Choroid plexus epithelial cell (primary cell): ENCODE data around the gene SLC25A24.
"Not testable (repeated sequence)": the region's sequence is repeated elsewhere in the genome, so short reads cannot be mapped to it uniquely, and the experiment has no call there.

Experiments
- DNase-seq: peaks from one replicate; pipeline ENCODE4 v3.0.0-alpha.2; 2010; ENCODE audit warnings: low read depth
- H3K4me3 ChIP-seq: 2 replicates; pipeline ENCODE4 v1.5.1; 2011; ENCODE audit warnings: low read depth, mild to moderate bottlenecking, control low read depth, low read length, moderate library complexity
- CTCF ChIP-seq: conservative IDR thresholded peaks from 2 replicates; pipeline ENCODE4 v1.5.1; 2011; ENCODE audit warnings: low read depth, mild to moderate bottlenecking, control low read depth, inconsistent platforms, low read length, moderate library complexity

SLC25A24 gene

GRCh38 chr1:108199781-108200686, at the start of gene SLC25A24:
TSS of gene SLC25A24 (minus strand) at chr1:108200343. CDS start at chr1:108200138, 205 bp downstream.
- peak; percentile 77 for DNase-seq
- TF ChIP-seq CTCF, result no peak
- H3K4me3 ChIP-seq, result peak within 1 kb of the TSS; percentile 97

GRCh38 chr1:108243976-108244375, 43.8 kb upstream of the SLC25A24 start, which contains the start of gene NBPF4:
TSS of gene NBPF4 (minus strand) at chr1:108244076. CDS start at chr1:108243761, 315 bp downstream.
- not testable (repeated sequence) for H3K4me3 ChIP-seq, DNase-seq

- not testable (repeated sequence) for DNase-seq
Measured at GRCh38 chr1:108239426-108239825, 39.3 kb upstream of the SLC25A24 start.

GRCh38 chr1:108235308-108235707, 35.2 kb upstream of the SLC25A24 start:
- not testable (repeated sequence) for H3K4me3 ChIP-seq, DNase-seq

More at GRCh38 chr1:108239426-108239825, 39.3 kb upstream of the SLC25A24 start:
- H3K4me3 ChIP-seq, result not testable (repeated sequence)

GRCh38 chr1:108232183-108232582, 32.0 kb upstream of the SLC25A24 start:
- H3K4me3 ChIP-seq, DNase-seq: not testable (repeated sequence)

- H3K4me3 ChIP-seq, DNase-seq: not testable (repeated sequence)
Measured at GRCh38 chr1:108229976-108230375, 29.8 kb upstream of the SLC25A24 start.

GRCh38 chr1:108227772-108228171, 27.6 kb upstream of the SLC25A24 start:
- not testable (repeated sequence) for DNase-seq, H3K4me3 ChIP-seq

GRCh38 chr1:108226855-108227254, 26.7 kb upstream of the SLC25A24 start:
- not testable (repeated sequence) for H3K4me3 ChIP-seq, DNase-seq

GRCh38 chr1:108223226-108223625, 23.1 kb upstream of the SLC25A24 start:
- not testable (repeated sequence) for DNase-seq, H3K4me3 ChIP-seq

- not testable (repeated sequence) for H3K4me3 ChIP-seq, DNase-seq
Measured at GRCh38 chr1:108217515-108218174, 17.5 kb upstream of the SLC25A24 start.

- not testable (repeated sequence) for H3K4me3 ChIP-seq, DNase-seq
Measured at GRCh38 chr1:108217007-108217406, 16.9 kb upstream of the SLC25A24 start.

- DNase-seq, H3K4me3 ChIP-seq: not testable (repeated sequence)
Measured at GRCh38 chr1:108216028-108216890, 16.1 kb upstream of the SLC25A24 start.
